Measurements from ENCODE around the gene HLCS.
A peak's percentile ranks its signal among the peaks of the same experiment; 100 is the strongest.

Gene HLCS

DNA sequence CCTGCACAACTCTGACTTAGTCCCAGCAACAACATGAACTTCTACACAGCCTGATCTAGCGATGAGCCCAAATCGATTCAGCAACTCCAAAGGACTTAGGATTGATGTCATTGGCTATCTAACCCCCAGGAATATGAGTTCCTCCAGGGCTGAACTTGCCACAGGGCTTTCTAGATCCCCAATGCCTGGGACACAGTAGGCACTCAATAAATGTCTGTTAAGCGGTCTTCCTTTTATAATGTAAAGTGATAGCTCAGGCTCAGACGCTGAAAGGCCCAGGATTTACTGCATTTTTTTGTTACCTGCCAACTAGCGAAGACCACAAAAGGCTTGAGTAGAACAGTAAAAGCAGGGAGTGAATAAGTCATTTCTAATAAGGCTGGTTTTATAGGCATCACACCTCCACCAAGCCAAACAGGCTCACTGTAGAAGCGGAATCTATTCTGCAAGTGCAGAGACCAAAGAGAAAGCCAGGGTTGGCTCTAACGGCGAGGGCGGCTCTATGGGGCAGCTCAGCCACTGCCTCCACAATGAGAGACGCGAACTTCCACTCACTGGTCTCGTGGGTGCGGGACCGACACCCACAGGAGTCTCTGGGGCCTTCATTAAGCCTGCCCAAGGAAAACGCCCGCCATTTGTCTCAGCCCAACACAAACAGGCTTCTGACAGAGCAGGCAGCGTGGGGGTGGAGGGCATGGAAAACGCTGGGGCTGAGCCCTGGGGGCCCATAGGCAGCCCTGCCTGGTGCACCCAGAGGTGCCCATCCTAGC lies 52.0 kb downstream of the HLCS start:
- no peak for DNase-seq

GRCh38 chr21:36913247-36914169 lies 53.0 kb downstream of the HLCS start:
- no peak for DNase-seq

DNA sequence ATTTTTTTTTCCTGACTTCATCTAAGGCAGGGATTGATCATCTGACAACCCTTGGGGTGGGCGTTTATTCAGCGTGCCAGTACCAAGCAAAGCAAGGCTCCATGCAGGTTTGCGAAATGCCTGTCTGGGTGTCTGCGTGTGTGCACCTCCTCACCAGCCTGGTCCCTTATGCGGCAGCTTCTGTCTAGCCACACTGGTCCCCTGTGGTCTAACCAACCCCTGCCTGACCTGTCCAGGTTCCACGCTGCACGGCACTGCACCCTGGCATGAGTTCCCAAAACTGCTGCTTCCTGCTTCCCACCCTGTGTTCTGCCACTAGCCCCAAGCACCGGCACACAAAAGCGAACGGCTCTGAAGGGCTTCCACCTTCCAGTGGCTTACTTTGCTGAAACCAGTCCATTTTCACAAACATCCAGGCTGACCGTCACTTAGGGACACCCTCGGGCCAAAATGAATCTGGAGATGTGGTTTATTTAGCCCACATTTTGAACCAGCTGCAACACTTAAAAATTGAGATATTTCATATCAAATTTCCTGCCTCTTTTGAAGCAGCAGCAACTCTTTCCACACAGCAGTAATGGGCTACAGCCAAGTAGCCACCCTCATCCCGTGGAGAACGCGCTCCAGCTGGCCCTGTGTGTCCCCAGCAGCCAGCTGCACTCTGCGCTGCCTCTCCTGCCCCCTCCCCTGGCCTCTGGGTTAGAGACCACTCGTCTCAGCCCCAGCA lies 55.7 kb downstream of the HLCS start:
- DNase-seq: no peak

DNA sequence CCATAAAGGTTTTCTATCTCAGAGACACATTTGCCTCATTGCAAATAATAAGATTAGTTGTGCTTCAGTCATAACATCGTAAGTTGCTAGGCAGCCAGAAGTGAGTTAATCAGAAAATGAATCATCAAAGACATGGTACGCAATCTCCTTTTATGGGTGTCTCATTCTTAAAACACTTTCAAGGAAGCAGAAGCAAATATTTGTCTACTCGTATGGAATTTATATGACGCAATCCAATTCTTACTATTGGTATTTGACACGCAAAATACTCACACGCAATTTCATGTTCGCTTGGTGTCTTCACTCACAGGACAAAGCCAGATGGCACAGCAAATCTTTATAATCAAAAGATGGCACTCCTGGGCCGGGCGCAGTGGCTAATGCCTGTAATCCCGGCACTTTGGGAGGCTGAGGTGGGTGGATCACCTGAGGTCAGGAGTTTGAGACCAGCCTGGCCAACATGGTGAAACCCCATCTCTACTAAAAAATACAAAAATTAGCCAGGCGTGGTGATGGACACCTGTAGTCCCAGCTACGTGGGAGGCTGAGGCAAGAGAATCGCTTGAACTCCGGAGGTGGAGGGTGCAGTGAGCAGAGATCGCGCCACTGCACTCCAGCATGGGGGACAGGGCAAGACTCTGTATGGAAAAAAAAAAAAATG lies 56.4 kb downstream of the HLCS start:
- no peak for DNase-seq

DNA sequence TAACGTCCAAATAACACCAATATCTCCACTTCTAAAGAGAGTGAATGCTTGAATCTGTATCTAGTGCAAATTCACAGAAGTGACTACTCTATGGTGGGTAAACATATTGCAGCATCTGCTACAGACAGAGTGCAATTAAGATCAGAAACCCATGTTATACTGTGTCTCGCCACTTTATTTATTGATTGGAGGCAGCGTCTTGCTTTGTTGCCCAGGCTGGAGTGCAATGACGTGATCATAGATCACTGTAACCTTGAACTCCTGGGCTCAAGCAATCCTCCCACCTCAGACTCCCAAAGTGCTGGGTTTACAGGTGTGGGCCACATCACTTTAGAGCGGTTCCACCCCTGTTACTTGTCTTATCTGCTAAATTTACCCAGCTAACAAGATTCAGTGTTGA lies 57.0 kb downstream of the HLCS start:
- no peak for DNase-seq

GRCh38 chr21:36908260-36908908 lies 58.1 kb downstream of the HLCS start:
- DNase-seq: no peak

DNA sequence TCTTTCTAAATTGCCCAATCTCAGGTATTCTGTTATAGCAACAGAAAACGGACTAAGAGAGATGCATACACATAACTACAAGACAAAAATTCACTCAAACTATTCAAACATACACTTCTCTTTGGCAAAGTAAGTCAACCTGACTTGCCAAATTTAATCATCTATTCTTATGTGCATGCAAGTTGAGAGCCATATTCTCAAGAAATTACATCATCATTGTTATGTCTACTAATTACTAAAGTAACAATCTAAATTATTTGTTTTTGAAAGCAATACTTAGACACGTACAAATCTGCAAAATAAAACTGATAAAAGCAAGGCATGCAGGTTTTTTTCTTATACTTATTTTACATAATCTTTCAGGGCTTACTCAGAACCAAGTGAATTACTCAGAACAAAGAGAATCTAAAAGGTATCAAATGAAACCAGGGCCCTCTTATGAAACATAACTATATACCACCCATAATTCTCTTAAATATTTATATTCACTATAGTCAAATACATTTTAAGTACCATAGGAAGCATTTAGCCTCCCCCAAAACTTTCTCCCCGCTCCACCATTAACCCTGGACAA lies 62.3 kb downstream of the HLCS start:
- DNase-seq: no peak

- no peak for DNase-seq
These were observed 63.7 kb downstream of the HLCS start for GRCh38 chr21:36902793-36903192.

DNA sequence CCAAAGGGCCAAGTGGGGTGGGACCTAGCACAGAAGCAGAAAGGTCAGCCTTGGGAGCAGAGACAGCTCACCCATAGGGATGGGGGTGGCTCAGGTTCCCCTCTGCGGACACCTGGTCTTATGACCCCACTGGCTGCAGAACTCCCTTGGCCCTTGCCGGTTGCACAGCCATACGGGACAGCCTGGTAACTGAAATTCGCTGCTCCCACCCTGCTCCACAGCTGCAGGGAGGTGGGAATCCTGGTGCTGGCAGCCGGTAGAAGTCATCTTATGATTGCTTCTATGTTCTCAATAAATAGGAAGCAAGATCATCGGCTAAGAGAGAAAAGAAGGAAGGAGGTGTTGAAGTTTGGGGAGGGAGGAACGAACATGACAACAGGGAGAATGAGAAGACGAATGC lies 64.1 kb downstream of the HLCS start:
- no peak for DNase-seq

DNA sequence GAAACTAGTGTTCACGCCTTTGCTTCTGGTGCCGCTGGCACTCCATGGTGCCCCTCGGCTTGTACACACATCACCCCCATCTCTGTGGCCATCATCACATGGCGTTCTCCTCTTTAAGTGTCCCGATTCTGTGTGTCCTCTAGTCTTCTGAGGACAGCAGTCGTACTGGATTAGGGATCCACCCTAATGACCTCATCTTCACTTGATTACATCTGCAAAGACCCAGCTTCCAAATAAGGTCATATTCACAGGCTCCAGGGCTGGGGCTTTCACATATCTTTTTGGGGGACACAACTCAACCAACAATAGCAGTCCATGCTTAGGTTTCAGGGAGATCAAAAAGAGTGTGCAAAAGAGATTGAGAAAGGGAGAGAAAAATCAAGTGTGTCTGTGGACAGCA lies 64.9 kb downstream of the HLCS start:
- DNase-seq: no peak

- no peak for DNase-seq
These were observed 72.9 kb downstream of the HLCS start for GRCh38 chr21:36893581-36893980.

GRCh38 chr21:36892201-36892600 lies 74.3 kb downstream of the HLCS start:
- DNase-seq: no peak

DNA sequence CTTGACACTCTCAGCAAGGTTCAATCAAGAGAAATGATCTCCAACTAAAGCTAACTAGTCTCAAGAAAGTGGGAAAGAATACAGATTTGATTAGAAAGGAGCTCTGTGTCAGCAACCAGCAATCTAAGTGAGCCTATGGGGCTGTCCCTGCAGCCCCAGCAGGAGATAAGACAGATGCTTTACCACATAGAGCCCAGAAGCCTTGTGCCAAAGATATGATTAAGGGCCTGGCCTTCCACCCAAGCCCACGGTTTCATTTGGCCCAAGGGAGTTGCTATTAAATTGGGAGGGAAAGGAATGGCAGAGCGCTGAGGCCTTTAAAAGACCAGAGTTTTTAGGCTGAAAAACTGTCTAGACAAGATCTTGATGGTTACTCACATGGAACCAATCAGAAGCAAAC lies 74.8 kb downstream of the HLCS start:
- no peak for DNase-seq

GRCh38 chr21:36891121-36891520 lies 75.3 kb downstream of the HLCS start:
- no peak for DNase-seq

- no peak for DNase-seq
These were observed 76.4 kb downstream of the HLCS start for GRCh38 chr21:36890086-36890485.

GRCh38 chr21:36889401-36889800 lies 77.1 kb downstream of the HLCS start:
- no peak for DNase-seq

GRCh38 chr21:36888466-36888865 lies 78.0 kb downstream of the HLCS start:
- DNase-seq: no peak

GRCh38 chr21:36887963-36888362 lies 78.5 kb downstream of the HLCS start:
- peak; percentile 86 for DNase-seq

DNA sequence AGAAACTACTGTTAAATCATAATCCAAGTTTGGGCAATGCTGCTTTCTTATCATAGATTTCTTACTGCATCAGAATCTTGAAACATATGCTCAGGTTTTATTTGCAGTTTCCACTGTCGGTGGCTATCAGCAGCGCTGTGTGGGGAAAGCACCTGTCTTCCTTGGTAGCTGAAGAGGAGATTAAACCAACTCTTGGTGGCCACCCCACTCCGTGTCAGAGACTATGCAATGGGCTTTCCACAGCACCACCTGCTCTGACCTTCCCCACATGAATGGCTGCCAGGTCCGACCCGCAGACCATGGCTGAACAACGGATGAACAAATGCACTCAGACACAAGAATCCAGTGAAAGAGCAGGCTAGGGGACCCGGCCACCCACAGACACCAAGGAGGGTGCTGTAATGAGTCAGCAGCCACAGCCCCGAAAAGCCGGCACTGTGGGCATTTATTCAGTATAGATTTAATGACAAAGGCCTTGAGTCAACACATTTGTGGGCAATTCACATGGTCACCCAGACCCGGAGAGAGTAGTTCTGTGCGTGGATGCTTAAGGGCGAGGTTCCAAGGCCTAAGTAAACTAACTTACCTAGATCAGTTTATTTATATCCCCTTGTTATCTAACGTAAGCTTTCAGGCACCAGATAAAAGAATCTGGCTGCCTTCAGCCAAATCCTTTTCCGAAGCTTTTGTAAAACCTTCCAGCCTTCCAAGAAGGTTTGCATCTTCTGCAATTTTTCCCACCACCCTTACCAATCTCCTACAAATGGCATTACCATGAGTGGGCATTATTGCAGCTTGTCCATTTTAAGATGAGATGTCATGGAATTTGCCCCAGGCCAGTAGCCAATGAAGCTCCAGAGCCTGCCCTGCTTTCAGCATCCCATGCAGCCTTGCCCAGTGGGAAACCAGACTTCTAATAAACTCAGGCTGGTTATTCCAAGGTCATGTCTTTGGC lies 82.7 kb downstream of the HLCS start:
- DNase-seq: no peak

- DNase-seq: no peak
These were observed 83.7 kb downstream of the HLCS start for GRCh38 chr21:36882776-36883175.

DNA sequence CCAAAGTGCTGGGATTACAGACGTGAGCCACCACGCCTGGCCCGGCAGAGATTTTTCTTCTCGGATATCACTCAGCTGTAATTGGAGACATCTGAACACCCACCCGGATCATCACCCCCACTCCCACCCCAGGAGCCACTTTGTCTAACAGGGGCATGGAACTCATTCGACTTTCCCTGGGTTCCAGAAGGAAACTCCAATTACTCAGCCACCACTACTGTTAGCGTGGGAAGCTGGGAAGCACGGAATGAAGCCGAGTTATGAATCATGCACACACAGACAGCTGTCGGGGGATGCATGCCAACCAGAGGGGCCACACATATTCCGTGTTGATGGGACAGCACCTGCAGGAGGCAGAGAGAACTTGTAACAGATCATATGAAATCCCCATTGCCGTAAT lies 85.2 kb downstream of the HLCS start:
- no peak for DNase-seq

All from NCI-H1417 treated with DMSO at 0.1 percent for 48 hours (cell line).